GM10266 (cell line): ENCODE results near the gene RNF38.

Experiments
- DNase-seq: peaks from one replicate; pipeline ENCODE4 v3.0.0; 2012; ENCODE audit errors: extremely low spot score
- CTCF ChIP-seq: IDR thresholded peaks from 2 replicates; pipeline ENCODE4 v1.5.1; 2012; ENCODE audit warnings: mild to moderate bottlenecking, low read depth; ENCODE audit not compliant: control insufficient read depth, insufficient read depth; ENCODE audit errors: missing control alignments

The RNF38 gene

GRCh38 chr9:36357639-36358038 is 42.4 kb downstream of the RNF38 start:
- no peak for DNase-seq
- no peak for TF ChIP-seq CTCF

GRCh38 chr9:36346569-36346968 is 53.5 kb downstream of the RNF38 start:
- no peak for TF ChIP-seq CTCF
- no peak for DNase-seq

GRCh38 chr9:36345103-36345846 is 54.8 kb downstream of the RNF38 start:
- no peak for DNase-seq

GRCh38 chr9:36341936-36342577 is 58.0 kb downstream of the RNF38 start:
- TF ChIP-seq CTCF: no peak
- DNase-seq: peak; percentile 26

More at GRCh38 chr9:36345103-36345846, 54.8 kb downstream of the RNF38 start:
- TF ChIP-seq CTCF: no peak

- DNase-seq: no peak
- TF ChIP-seq CTCF: no peak
Measured at GRCh38 chr9:36337865-36338264, 62.2 kb downstream of the RNF38 start.

- no peak for DNase-seq
- no peak for TF ChIP-seq CTCF
Measured at GRCh38 chr9:36337002-36337401, 63.1 kb downstream of the RNF38 start.
